SU-DHL-6 (cell line): ENCODE measurements around the gene RFC2.
A peak's percentile ranks its signal among the peaks of the same experiment; 100 is the strongest.

Experiments
- H2AFZ ChIP-seq: fragments of 200-600 bp; sonication (generic); 2 replicates; pipeline ENCODE4 v1.6.1; 2014; ENCODE audit warnings: low read depth, mild to moderate bottlenecking, moderate library complexity, mixed read lengths, antibody characterized with exemption, low read length; ENCODE audit not compliant: severe bottlenecking
- H3F3A ChIP-seq: fragments of 200-600 bp; shearing (Covaris generic); 2 replicates; pipeline ENCODE4 v1.6.0; 2016; ENCODE audit warnings: antibody characterized with exemption, mild to moderate bottlenecking; ENCODE audit not compliant: insufficient read depth
- H3K27ac ChIP-seq: fragments of 200-600 bp; sonication (generic); 2 replicates; pipeline ENCODE4 v1.5.1; 2016; ENCODE audit warnings: low read depth, mild to moderate bottlenecking, low read length, moderate library complexity, mixed read lengths
- H3K27me3 ChIP-seq: fragments of 200-600 bp; sonication (generic), shearing (Covaris generic); 2 replicates; pipeline ENCODE4 v1.6.0; 2014; ENCODE audit warnings: mild to moderate bottlenecking, low read length
- H3K36me3 ChIP-seq: fragments of 200-600 bp; sonication (generic); 2 replicates; pipeline ENCODE4 v1.6.1; 2014; ENCODE audit warnings: mild to moderate bottlenecking, low read length, mixed read lengths
- H3K4me2 ChIP-seq: fragments of 300-600, 200-600 bp; shearing (Covaris generic), sonication (generic); 2 replicates; pipeline ENCODE4 v1.6.0; 2014; ENCODE audit warnings: low read length, low read depth, mild to moderate bottlenecking; ENCODE audit not compliant: poor library complexity, severe bottlenecking
- H3K4me3 ChIP-seq: fragments of 200-600 bp; sonication (generic); 2 replicates; pipeline ENCODE4 v1.5.1; 2014; ENCODE audit warnings: antibody characterized with exemption, low read length, mild to moderate bottlenecking, mixed read lengths; ENCODE audit not compliant: insufficient read depth, poor library complexity, severe bottlenecking
- H3K79me2 ChIP-seq: fragments of 200-600 bp; sonication (generic); 2 replicates; pipeline ENCODE4 v1.6.1; 2014; ENCODE audit warnings: mild to moderate bottlenecking, low read length, moderate library complexity; ENCODE audit not compliant: insufficient read depth
- H3K9ac ChIP-seq: fragments of 200-600 bp; sonication (generic); 2 replicates; pipeline ENCODE4 v1.7.0; 2014; ENCODE audit warnings: mild to moderate bottlenecking, low read length
- H3K9me2 ChIP-seq: fragments of 200-600 bp; sonication (generic); replicated peaks from 2 replicates; pipeline ENCODE4 v1.6.1; 2014; ENCODE audit warnings: low read length; ENCODE audit not compliant: insufficient read depth
- H3K9me3 ChIP-seq: fragments of 200-600 bp; sonication (generic); 2 replicates; pipeline ENCODE4 v1.6.1; 2014; ENCODE audit warnings: low read length, mixed read lengths; ENCODE audit not compliant: insufficient read depth
- H4K20me1 ChIP-seq: fragments of 200-600 bp; sonication (generic); 2 replicates; pipeline ENCODE4 v1.6.1; 2014; ENCODE audit warnings: low read depth, mild to moderate bottlenecking, antibody characterized with exemption, low read length, moderate library complexity, mixed read lengths
- EZH2phosphoT487 ChIP-seq: fragments of 200-600 bp; sonication (generic), shearing (Covaris generic); conservative IDR thresholded peaks from 2 replicates; pipeline ENCODE4 v1.6.1; 2018; ENCODE audit warnings: mild to moderate bottlenecking, antibody characterized with exemption, low read length, moderate library complexity, mixed read lengths
- TF ChIP-seq, protein P1 (sequence below): fragments of 200-600 bp; sonication (generic); IDR thresholded peaks from one replicate; pipeline ENCODE4 v1.5.1; 2017; ENCODE audit warnings: antibody characterized with exemption, mild to moderate bottlenecking, low read length, moderate library complexity; ENCODE audit not compliant: insufficient read depth, poor library complexity, severe bottlenecking

RFC2 gene

DNA sequence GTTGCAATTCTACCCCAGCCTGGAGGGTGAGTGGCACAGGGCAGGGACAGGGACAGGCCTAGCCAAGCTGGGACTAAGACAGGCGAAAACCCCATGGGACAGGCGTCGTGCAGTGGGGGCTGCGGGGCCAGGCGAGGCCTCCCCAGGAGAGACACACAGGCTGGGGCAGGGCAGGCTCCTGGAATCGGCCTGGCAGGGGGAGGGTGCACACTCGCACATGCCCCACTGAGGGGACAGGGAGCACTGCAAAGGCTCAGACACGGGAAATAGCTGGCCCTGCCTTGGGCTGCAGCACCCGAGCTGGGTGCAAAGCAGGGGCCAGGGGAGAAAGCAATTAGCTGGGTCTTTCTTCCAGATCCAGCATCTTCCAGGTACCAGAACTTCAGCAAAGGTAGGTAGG, 34.0 kb downstream of the RFC2 start:
- H2AFZ ChIP-seq = no peak overlapping the region
- peak overlapping the region; percentile 39 for H3K27ac ChIP-seq
- no peak overlapping the region for H3K9ac ChIP-seq
- no peak overlapping the region for H3K4me2 ChIP-seq
- TF ChIP-seq, protein P1, sequence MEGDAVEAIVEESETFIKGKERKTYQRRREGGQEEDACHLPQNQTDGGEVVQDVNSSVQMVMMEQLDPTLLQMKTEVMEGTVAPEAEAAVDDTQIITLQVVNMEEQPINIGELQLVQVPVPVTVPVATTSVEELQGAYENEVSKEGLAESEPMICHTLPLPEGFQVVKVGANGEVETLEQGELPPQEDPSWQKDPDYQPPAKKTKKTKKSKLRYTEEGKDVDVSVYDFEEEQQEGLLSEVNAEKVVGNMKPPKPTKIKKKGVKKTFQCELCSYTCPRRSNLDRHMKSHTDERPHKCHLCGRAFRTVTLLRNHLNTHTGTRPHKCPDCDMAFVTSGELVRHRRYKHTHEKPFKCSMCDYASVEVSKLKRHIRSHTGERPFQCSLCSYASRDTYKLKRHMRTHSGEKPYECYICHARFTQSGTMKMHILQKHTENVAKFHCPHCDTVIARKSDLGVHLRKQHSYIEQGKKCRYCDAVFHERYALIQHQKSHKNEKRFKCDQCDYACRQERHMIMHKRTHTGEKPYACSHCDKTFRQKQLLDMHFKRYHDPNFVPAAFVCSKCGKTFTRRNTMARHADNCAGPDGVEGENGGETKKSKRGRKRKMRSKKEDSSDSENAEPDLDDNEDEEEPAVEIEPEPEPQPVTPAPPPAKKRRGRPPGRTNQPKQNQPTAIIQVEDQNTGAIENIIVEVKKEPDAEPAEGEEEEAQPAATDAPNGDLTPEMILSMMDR = no peak
- TF ChIP-seq EZH2phosphoT487 = no peak
- no peaks in the 10 kb centered on the region for H3K36me3 ChIP-seq
- H3K4me3 ChIP-seq = no peak overlapping the region
- no peaks in the 10 kb centered on the region for H3K9me3 ChIP-seq
- no peaks in the 10 kb centered on the region for H4K20me1 ChIP-seq
- peaks cover 24% of the 10 kb centered on the region for H3F3A ChIP-seq
- no peaks in the 10 kb centered on the region for H3K27me3 ChIP-seq
- H3K9me2 ChIP-seq = no peaks in the 10 kb centered on the region
- no peaks in the 10 kb centered on the region for H3K79me2 ChIP-seq

DNA sequence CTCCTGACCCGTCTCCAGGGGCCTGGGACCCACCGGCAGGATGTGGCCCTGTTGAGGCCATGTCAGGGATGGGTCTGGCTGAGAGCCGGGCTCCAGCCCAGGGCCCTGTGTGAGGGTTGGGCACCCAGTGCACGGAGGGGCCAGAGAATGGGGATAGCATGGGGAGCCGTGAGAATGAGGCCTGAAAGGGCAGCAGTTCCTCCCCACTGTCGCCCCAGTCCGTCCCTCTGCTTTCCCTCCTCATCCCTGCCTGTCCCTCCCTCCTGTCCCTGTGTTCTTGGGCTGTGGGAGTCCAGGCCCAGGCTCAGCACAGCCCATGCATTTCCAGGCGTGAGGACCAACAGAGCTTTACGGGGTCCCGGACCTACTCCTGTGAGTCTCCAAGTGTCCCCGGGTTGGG, 34.8 kb downstream of the RFC2 start:
- no peak overlapping the region for H2AFZ ChIP-seq
- no peak overlapping the region for H3K4me2 ChIP-seq
- H3K79me2 ChIP-seq = no peaks in the 10 kb centered on the region
- TF ChIP-seq, protein P1 = no peak
- TF ChIP-seq EZH2phosphoT487 = no peak
- H4K20me1 ChIP-seq = no peaks in the 10 kb centered on the region
- no peak overlapping the region for H3K4me3 ChIP-seq
- no peaks in the 10 kb centered on the region for H3K36me3 ChIP-seq
- no peak overlapping the region for H3K27ac ChIP-seq
- no peaks in the 10 kb centered on the region for H3K9me3 ChIP-seq
- no peaks in the 10 kb centered on the region for H3K27me3 ChIP-seq
- peaks cover 24% of the 10 kb centered on the region for H3F3A ChIP-seq
- H3K9me2 ChIP-seq = no peaks in the 10 kb centered on the region
- no peak overlapping the region for H3K9ac ChIP-seq

DNA sequence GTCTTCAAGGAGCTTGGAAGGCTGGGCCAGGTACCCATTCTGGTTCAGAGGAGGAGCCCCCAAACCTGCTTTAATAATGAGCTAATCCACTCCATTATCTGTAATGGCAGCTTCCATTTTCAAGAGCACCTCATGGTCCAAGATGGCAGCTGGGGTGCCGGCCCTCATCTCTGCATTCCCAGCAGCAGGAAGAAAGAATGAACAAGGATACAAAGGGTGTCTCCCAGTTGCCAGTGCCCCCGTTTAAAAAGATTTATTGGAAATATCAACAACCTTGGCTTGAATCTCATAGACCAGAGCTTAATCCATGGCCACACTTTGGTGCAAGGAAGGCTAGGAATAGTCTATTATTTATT, 35.9 kb downstream of the RFC2 start:
- Histone ChIP-seq H3K9me3 (no peaks in the 10 kb centered on the region), H3K9ac (no peak overlapping the region), H3K9me2 (no peaks in the 10 kb centered on the region), H3K36me3 (no peaks in the 10 kb centered on the region), H3F3A (peaks cover 22% of the 10 kb centered on the region), H3K4me3 (no peak overlapping the region), H3K27ac (peak overlapping the region; percentile 76), H3K4me2 (no peak overlapping the region), H4K20me1 (no peaks in the 10 kb centered on the region), H3K79me2 (no peaks in the 10 kb centered on the region), H2AFZ (no peak overlapping the region), H3K27me3 (no peaks in the 10 kb centered on the region)
- TF ChIP-seq EZH2phosphoT487 = no peak
- TF ChIP-seq, protein P1 = no peak
